ENCODE measurements around the gene TMEM161A.
"Not testable (repeated sequence)": the region's sequence is repeated elsewhere in the genome, so short reads cannot be mapped to it uniquely, and the experiment has no call there.

Gene TMEM161A

GRCh38 chr19:19120308-19121231 is 17.7 kb downstream of the TMEM161A start:
- no peak for DNase-seq

DNA sequence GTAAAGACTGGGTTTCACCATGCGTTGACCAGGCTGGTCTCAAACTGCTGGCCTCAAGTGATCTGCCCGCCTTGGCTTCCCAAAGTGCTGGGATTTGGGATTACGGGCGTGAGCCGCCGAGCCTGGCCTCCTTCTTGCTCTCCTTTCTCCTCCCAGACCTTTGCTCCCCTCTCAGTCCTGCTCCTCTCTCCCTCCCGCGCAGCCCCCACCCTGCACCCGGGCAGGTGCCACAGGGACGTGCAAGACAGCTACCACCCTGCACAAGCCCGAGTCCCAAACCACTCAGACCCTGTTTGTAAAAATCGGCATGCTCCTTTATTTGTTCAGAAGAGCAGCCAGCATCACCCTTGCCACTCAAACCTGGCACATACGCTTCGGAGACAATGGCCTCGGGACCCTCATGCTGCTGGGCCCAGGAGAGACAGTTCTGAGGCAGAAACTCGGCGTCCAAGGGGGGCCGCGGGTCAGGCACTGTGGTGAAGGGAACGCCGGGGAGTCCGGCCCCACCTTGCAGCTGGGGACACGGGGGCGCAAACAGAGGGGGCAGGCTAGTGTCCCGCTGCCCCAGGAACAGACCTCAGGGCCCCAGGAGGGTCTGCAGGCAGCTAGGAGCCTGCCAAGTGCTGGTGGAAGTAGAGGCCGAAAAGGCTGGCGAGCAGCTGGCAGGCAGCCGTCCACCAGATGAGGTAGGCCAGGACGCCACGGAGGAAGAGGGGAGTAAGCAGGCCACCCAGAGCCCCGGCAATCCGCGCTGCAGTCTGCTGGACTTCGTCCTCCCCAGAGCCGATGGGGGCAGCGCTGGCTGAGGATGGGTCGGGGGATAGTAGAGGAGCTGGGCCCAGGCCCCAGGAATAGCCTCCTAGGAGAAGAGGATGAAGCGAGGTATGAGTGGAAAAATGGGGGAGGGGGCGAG is 18.7 kb downstream of the TMEM161A start:
- DNase-seq = no peak

DNA sequence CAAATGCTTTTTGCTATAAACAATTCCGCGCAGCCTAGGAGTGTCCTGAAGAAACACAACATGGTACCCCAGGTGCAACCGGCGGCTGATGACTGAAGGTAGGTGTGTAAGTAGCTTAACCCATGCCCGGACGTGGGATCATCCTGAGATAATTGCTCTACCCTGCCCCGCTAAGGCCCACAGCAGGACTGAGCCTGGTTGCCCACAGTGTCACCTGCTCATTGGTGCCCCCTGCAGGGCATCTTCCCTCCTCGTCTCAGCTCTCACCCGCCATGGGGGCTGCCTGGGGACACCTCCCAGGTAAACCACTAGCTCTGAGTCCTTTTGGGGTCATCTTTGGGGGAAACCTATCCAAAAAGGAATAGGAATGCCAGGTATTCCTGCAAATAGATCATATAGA is 22.3 kb downstream of the TMEM161A start:
- DNase-seq = peak; percentile 51

DNA sequence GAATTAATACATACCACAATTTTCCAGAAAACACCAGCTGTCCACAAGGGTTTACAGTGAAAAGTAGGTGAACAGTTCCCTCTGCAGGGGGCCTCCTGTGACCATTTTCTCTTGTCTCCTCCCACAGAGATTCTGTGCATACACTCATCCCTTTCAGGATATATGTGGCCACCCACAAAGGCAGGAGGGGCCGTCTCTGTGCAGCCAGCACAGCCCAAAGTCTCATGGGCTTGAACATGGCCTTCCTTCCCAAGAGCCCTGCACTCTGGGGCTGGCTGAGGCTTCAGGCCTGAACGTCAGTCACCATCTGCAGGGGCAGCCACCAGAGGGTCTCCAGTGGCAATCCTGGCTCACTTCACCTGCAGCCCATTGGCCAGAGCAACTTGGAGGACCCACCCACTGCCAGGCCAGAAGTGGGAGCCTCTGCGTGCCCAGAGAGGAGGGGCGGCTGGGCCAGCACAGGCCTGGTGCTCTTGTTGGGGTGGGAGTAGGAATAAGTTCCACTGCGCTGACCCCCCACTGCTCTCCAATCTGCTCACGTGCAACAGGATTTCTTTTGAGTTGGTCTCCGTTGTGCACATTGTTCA is 25.1 kb downstream of the TMEM161A start:
- peak; percentile 16 for DNase-seq

GRCh38 chr19:19111967-19112580 is 26.2 kb downstream of the TMEM161A start:
- no peak for DNase-seq

DNA sequence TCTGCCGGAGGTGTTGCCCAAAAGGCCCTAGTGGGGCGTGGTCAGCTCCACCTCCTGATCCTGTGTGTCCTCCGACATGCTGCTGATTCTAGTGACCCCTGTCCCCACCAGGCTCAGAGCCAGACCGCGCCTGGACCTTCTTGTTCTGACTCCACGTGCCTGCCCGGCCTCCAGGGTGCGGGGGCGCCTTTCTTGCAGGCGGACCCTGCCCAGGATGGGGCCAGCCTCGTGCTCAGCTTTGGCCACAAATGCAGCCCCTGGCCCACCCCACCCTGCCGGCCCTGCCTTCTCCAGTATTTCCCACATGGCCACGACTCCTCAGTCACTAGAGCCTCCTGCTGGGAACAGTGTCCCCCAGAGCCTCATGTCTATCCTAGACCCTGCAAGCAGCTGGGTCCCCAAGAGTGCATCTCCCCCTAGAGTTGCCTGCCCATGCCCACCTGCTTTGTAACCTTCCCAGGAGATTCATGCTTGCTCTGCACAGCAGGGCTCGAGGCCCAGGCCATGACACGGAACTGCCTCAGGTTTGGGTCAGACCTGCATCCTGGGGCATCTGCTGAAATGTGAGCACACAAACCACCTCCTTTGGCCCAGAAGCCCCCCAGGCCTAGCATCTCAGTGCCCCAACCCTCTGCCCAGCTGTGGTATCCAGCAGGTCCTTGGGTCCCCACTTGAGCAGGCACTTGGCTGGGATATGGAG is 27.0 kb downstream of the TMEM161A start:
- no peak for DNase-seq

DNA sequence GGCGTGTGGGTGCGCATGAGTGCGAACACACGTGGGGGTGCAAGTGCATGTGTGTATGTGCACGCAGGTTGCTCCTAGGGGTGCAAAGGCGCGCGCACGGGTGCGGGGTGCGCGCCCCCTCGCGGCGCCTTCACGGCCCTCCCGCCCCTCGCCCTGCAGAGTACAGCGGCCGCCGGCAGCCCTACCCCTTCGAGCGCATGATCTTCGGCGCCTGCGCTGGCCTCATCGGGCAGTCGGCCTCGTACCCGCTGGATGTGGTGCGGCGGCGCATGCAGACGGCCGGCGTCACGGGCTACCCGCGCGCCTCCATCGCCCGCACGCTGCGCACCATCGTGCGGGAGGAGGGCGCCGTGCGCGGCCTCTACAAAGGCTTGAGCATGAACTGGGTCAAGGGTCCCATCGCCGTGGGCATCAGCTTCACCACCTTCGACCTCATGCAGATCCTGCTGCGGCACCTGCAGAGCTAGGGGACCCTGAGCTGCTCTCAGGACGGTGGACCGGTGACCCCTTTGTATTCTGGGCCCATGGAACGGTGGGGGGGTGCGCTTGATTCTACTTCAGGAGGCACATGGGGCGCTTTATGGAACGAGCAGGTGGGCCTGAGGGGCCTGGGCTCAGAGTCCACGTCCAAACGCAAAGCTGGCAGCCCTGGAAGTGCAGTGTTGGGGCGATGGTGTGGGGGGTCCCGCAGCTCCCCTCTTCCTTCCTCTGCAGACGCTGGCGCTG is 27.7 kb downstream of the TMEM161A start:
- DNase-seq = peak; percentile 46

DNA sequence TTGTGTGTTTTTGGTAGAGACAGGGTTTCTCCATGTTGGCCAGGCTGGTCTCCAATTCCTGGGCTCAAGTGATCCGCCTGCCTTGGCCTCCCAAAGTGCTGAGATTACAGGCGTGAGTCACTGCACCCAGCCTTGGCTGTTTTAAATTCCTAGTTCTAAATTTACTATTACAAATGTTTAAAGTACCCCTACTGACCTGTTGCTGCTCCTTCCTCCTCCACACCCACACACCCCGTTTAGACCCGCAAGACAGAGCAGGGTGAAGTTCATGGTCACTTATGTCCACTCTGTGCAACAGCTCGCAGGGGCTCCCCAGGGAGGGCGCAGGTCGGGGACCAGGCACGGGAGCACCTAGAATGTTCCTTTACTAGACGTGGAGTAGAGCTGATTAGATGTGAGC is 28.7 kb downstream of the TMEM161A start:
- no peak for DNase-seq

GRCh38 chr19:19107654-19108053 is 30.6 kb downstream of the TMEM161A start:
- DNase-seq = no peak

DNA sequence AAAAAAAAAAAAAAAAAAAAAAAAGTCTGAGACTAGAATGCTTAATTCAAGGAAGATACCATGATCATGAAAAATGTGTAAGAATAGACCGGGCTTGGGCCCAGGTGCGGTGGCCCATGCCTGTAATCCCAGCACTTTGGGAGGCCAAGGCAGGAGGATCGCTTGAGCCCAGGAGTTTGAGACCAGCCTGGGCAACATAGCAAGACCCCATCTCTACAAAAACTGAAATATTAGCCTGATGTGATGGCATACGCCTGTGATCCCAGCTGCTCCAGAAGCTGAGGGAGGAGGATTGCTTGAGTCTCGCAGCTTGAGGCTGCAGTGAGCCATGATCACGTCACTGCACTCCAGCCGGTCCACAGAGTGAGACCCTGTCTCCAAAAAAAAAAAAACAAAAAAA is 31.3 kb downstream of the TMEM161A start:
- DNase-seq = not testable (repeated sequence)

DNA sequence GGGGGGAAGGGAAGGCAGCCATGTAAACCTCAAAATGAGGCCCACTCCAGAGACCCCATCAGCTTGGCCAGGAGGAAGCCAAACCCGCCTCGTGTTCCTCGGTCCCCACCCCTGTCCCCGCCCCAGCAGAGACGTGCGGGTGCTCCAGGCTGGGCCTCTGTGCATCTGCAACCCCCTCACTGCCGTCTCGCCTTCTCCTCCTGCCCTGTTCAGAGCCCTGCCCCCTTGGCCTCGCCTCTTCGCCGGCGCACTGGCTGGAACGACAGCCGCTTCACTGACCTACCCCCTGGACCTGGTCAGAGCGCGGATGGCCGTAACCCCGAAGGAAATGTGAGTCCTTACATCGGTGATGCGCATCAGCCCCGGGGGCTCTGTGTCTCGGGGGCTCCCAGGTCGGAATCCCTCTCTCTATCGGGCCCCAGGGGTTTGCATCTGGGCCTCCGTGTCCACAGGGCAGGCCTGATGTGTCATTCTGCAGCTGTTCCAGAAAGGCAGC is 32.2 kb downstream of the TMEM161A start:
- DNase-seq = peak; percentile 80

GRCh38 chr19:19105365-19106055 is 32.8 kb downstream of the TMEM161A start:
- DNase-seq = peak; percentile 93

- DNase-seq = no peak
Measured at GRCh38 chr19:19103167-19103566, 35.1 kb downstream of the TMEM161A start.

DNA sequence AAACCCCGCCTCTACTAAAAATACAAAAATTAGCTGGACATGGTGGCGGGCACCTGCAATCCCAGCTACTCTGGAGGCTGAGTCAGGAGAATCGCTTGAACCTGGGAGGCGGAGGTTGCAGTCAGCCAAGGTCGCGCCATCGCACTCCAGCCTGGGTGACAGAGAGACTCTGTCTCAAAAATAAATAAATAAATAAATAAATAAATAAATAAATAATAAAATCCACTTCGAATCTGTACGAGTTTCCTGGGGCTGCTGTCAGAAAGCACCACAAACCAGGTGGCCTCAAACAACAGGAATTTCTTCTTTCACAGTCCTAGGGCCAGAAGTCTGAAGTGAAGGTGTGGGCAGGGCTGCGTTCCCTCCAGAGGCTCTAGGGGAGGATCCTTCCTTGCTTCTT is 35.7 kb downstream of the TMEM161A start:
- DNase-seq = not testable (repeated sequence)

GRCh38 chr19:19101540-19101939 is 36.7 kb downstream of the TMEM161A start:
- DNase-seq = no peak

- DNase-seq = no peak
Measured at GRCh38 chr19:19098703-19099632, 39.3 kb downstream of the TMEM161A start.

DNA sequence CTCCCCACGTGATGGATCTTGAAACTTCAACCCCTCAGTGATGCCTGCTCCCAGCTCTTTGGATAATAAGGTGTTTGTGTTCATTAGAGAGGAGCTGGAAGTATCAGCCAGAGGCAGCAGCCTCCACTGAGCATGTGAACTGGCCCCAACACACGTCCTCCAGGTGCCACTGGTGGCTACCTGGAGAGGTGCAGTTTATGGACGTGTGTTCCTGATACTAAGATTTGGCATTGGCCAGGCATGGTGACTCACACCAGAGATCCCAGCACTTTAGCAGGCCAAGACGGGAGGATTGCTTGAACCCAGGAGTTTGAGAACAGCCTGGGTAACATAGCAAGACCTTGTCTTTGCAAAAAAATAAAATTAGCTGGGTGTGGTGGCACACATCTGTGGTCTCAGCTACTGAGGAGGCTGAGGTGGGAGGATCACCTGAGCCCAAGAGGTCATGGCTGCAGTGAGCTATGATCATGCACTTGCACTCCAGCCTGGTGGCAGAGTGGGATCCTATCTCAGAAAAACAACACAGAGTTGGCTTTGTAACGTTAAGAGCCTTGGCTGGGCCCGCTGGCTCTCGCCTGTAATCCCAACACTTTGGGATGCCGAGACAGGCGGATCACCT is 40.1 kb downstream of the TMEM161A start:
- no peak for DNase-seq

GRCh38 chr19:19096641-19097627 is 41.3 kb downstream of the TMEM161A start:
- no peak for DNase-seq
